ENCODE results near the gene NDRG3. TPM values are rescaled to one million over a fixed set of nuclear protein-coding genes. Genes with fewer than 3 reads are reported as not detected.

NDRG3 gene
- total and polyA plus RNA-seq, 4 donors: 3.1 to 6.3 (median 4.5) TPM

DNA sequence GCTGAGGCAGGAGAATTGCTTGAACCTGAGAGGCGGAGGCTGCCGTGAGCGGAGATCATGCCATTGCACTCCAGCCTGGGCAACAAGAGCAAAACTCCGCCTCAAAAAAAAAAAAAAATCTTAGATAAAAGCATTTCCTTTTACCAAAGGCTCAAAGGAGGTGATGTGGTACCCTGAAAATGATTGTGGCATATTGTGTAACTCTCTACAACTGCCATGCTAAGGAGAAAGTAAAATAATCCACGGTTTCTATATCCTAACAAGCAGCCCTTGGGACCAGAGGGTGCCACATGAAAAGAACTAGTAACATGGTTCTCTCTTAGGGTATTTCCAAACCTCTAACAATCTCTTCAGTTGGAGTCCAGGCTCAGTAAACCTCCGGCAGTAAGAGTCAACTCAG lies 61.1 kb downstream of the NDRG3 start (continued):
- TF ChIP-seq, protein P1, sequence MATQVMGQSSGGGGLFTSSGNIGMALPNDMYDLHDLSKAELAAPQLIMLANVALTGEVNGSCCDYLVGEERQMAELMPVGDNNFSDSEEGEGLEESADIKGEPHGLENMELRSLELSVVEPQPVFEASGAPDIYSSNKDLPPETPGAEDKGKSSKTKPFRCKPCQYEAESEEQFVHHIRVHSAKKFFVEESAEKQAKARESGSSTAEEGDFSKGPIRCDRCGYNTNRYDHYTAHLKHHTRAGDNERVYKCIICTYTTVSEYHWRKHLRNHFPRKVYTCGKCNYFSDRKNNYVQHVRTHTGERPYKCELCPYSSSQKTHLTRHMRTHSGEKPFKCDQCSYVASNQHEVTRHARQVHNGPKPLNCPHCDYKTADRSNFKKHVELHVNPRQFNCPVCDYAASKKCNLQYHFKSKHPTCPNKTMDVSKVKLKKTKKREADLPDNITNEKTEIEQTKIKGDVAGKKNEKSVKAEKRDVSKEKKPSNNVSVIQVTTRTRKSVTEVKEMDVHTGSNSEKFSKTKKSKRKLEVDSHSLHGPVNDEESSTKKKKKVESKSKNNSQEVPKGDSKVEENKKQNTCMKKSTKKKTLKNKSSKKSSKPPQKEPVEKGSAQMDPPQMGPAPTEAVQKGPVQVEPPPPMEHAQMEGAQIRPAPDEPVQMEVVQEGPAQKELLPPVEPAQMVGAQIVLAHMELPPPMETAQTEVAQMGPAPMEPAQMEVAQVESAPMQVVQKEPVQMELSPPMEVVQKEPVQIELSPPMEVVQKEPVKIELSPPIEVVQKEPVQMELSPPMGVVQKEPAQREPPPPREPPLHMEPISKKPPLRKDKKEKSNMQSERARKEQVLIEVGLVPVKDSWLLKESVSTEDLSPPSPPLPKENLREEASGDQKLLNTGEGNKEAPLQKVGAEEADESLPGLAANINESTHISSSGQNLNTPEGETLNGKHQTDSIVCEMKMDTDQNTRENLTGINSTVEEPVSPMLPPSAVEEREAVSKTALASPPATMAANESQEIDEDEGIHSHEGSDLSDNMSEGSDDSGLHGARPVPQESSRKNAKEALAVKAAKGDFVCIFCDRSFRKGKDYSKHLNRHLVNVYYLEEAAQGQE (IDR thresholded peaks at IDR 0.05): no peak

DNA sequence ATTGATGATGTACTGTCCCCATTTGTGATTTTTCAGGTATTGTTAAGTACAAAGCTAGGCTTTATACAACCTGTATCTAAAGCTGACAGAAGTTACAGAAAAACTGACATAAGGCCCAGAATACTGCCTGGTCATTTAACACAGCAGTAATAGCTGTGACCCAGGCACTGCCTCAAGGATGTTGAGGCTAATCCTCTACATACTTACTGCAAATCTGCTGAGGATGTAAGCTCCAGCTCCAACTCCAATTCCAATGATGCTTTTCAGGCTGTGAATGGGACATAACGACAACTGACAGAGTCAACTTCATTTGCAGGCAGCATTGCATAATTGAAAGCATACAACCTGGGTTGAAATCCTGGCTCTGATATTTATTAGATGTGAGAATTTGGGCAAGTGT lies 63.6 kb downstream of the NDRG3 start:
- no peaks in the 10 kb centered on the region for H3K27me3 ChIP-seq (ENCODE audit: control insufficient read depth in 4 of 4, insufficient read depth in 4 of 4, low read length in 3 of 4)
- no peak overlapping the region for H3K9ac ChIP-seq (ENCODE audit: low read depth in 1 of 2, low read length in 2 of 2)
- DNase-seq (ENCODE audit: low spot score): no peak
- no peaks in the 10 kb centered on the region for H3K4me1 ChIP-seq (ENCODE audit: control insufficient read depth in 4 of 4, insufficient read depth in 4 of 4, low read length in 3 of 4)
- H3K27ac ChIP-seq (ENCODE audit: low read depth in 1 of 2, low read length in 2 of 2): no peak overlapping the region
- WGBS: 94% methylated on average over 1 of the region's 1 CpG
- TF ChIP-seq FOXA2 (IDR thresholded peaks at IDR 0.05) (no peak), HNF4A (conservative IDR thresholded peaks at IDR 0.05) (no peak), JUND (IDR thresholded peaks at IDR 0.05) (no peak), FOXA1 (IDR thresholded peaks at IDR 0.05) (no peak), TAF1 (conservative IDR thresholded peaks at IDR 0.05) (no peak), HNF4G (IDR thresholded peaks at IDR 0.05) (no peak), NR2F2 (IDR thresholded peaks at IDR 0.05) (no peak), EGR1 (IDR thresholded peaks at IDR 0.05; ENCODE audit: low read depth in 2 of 2) (no peak), YY1 (IDR thresholded peaks at IDR 0.05) (no peak), RXRA (IDR thresholded peaks at IDR 0.05) (no peak)
- TF ChIP-seq, protein P2, sequence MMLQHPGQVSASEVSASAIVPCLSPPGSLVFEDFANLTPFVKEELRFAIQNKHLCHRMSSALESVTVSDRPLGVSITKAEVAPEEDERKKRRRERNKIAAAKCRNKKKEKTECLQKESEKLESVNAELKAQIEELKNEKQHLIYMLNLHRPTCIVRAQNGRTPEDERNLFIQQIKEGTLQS (IDR thresholded peaks at IDR 0.05): no peak
- TF ChIP-seq, protein P3, sequence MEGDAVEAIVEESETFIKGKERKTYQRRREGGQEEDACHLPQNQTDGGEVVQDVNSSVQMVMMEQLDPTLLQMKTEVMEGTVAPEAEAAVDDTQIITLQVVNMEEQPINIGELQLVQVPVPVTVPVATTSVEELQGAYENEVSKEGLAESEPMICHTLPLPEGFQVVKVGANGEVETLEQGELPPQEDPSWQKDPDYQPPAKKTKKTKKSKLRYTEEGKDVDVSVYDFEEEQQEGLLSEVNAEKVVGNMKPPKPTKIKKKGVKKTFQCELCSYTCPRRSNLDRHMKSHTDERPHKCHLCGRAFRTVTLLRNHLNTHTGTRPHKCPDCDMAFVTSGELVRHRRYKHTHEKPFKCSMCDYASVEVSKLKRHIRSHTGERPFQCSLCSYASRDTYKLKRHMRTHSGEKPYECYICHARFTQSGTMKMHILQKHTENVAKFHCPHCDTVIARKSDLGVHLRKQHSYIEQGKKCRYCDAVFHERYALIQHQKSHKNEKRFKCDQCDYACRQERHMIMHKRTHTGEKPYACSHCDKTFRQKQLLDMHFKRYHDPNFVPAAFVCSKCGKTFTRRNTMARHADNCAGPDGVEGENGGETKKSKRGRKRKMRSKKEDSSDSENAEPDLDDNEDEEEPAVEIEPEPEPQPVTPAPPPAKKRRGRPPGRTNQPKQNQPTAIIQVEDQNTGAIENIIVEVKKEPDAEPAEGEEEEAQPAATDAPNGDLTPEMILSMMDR (IDR thresholded peaks at IDR 0.05; ENCODE audit: low read depth, low read length, missing input control): no peak
- TF ChIP-seq, protein P1 (IDR thresholded peaks at IDR 0.05): no peak
- TF ChIP-seq, protein P4, sequence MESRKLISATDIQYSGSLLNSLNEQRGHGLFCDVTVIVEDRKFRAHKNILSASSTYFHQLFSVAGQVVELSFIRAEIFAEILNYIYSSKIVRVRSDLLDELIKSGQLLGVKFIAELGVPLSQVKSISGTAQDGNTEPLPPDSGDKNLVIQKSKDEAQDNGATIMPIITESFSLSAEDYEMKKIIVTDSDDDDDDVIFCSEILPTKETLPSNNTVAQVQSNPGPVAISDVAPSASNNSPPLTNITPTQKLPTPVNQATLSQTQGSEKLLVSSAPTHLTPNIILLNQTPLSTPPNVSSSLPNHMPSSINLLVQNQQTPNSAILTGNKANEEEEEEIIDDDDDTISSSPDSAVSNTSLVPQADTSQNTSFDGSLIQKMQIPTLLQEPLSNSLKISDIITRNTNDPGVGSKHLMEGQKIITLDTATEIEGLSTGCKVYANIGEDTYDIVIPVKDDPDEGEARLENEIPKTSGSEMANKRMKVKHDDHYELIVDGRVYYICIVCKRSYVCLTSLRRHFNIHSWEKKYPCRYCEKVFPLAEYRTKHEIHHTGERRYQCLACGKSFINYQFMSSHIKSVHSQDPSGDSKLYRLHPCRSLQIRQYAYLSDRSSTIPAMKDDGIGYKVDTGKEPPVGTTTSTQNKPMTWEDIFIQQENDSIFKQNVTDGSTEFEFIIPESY (IDR thresholded peaks at IDR 0.05): no peak
- H3K36me3 ChIP-seq (ENCODE audit: control insufficient read depth in 4 of 4, insufficient read depth in 3 of 4, low read depth in 1 of 4, low read length in 3 of 4): peaks cover 2 to 23% (median 14%) of the 10 kb centered on the region in 4 donors
- H3K4me3 ChIP-seq (ENCODE audit: low read depth in 1 of 3, low read length in 3 of 3): no peak overlapping the region
- no peaks in the 10 kb centered on the region for H3K9me3 ChIP-seq (ENCODE audit: control insufficient read depth in 4 of 4, low read length in 3 of 4)

All from liver (tissue), 9 donors.